ENCODE results near the gene PLPP3.
"Not testable (repeated sequence)": the region's sequence is repeated elsewhere in the genome, so short reads cannot be mapped to it uniquely, and the experiment has no call there.

The PLPP3 gene

DNA sequence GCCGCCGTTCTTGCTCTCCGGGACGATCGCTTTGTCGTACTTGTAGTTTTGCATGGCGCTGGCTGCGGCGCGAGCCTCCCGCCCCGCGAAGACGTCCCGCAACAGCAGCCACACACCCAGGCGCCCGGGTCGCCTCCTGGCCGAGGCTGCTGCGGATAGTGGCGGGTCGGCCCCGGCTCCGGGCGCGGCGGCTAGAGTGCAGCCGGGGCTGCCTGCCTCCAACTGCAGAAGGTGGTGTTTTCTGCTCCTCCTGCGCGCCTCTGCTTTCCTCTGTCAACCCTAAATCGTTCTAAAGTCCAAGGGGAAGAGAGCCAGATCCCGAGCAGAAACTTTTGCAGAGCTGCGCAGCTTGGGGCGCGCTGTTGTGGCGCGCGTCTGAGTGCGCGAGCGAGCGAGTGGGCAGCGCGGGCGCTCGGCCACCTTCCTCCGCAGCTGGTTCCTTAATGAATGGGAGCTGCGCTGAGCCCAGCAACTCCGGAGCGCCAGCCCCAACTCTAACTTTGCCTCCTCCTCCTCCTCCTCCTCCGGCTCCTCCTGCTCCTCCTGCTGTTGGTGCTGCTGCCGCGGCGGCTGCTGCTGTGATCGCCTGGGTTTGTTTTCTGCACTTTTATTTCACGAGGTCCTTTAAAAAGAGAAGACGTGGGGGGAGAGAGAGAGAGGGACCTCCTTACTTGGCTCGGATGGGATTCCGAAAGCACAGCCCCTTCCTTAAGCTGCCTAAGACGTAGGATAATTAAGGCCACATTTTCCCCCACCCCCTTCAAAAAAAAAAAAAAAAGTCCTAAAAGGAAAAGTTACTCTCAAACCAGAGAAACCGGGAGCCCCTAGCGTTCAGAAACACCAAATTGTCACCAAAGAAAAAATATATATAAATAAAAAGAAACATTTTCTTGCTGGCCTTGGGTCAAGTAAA is at the start of gene PLPP3:
Gene PLPP3, minus strand, starts transcription at position 601 of the 913 bp plus-strand sequence. Its CDS starts 547 bp downstream, at position 54.
- no peak for DNase-seq

GRCh38 chr1:56627636-56628039 is 48.3 kb upstream of the PLPP3 start:
- no peak for DNase-seq

DNA sequence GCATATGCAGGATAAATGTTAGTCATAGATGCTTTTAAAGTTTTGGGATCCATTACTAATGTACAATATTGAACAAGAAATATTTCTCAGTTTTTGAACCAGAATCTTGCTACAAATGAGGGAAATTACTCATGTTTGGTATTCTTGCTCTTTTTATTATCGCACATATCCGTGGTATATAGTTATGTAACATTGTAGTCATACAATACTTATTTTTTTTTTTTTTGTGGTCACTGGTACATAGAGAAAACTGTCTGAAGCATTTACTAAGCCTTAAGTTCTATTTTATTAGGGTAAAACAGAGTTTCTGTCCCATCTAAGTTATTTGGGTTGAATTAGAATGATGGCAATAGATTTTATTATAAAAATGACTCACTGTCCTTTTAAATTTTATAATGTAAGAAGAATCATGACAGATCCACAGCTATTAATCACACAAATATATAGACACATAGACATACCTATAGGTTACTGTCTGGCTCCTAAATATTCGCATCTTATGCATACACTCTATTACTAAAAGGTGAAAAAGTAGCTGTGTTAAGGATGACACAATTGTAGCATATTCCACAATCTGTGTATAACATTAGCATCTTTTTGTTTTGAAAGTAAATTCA is 47.8 kb upstream of the PLPP3 start:
- no peak for DNase-seq

- no peak for DNase-seq
Observed at GRCh38 chr1:56626546-56626945, 47.2 kb upstream of the PLPP3 start.

- no peak for DNase-seq
Observed at GRCh38 chr1:56625819-56626440, 46.6 kb upstream of the PLPP3 start.

- no peak for DNase-seq
Observed at GRCh38 chr1:56617141-56617540, 37.8 kb upstream of the PLPP3 start.

GRCh38 chr1:56610770-56611169 is 31.4 kb upstream of the PLPP3 start:
- not testable (repeated sequence) for DNase-seq

- DNase-seq: not testable (repeated sequence)
Observed at GRCh38 chr1:56610097-56610496, 30.7 kb upstream of the PLPP3 start.

GRCh38 chr1:56595397-56596191 is 16.2 kb upstream of the PLPP3 start:
- not testable (repeated sequence) for DNase-seq

DNA sequence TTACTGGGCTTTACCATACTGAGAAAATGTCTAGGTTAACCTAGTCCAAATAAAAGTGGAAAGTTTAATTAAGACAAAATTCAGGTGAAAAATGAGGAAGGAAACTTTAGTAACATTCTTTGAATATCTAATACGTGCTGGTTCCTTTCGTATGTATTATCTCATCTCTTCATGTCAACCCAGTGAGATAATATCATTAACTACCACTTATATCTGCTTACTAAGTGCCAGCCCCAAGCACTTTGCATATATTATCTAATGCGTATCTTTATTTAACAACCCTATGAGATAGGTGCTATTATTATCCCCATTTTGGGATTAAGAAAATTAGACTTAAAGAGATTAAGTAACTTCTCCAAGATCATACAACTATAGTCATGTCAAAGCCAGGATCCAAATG is 12.5 kb upstream of the PLPP3 start:
- no peak for DNase-seq

DNA sequence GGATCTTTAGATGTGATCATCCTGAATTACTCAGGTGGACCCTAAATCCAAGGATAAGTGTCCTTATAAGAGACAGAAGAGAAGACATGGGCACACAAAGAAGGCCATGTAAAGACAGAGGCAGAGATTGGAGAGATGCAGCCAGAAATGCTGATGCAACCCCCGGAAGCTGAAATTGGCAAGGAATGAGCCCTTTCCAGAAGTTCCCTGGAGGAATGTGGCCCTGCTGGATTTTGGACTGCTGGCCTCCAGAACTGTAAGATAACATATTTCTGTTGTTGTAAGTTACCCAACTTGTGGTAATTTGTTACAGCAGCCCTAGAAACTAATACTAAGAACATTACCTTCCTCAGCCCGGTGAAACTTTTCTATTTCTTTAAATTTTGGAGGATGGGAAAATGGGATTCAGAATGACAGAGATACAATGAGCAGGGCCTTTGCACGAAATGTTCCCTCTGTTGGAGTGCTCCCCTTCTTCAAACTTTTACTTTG is 11.2 kb upstream of the PLPP3 start:
- no peak for DNase-seq

- no peak for DNase-seq
Observed at GRCh38 chr1:56589369-56589768, 10.0 kb upstream of the PLPP3 start.

- no peak for DNase-seq
Observed at GRCh38 chr1:56586502-56586901, 7.1 kb upstream of the PLPP3 start.

DNA sequence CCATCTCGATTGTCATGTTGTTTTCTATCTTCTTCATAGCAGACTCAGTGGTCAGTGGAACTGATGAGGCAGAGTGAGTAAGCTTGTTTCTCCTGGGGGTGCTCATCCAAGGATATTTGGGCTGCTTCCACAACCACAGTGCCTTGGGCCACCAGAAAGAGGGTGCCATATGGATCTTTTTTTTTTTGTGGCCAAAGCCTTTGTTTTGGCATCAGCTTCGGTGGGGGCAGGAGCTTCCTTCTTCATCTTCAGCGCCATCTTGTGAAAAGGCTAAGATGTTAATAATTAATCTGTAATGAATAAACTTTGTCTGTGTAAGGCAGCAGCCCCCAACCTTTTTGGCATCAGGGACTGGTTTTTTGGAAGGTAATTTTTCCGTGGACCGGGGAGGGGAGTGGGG is 6.6 kb upstream of the PLPP3 start:
- no peak for DNase-seq

DNA sequence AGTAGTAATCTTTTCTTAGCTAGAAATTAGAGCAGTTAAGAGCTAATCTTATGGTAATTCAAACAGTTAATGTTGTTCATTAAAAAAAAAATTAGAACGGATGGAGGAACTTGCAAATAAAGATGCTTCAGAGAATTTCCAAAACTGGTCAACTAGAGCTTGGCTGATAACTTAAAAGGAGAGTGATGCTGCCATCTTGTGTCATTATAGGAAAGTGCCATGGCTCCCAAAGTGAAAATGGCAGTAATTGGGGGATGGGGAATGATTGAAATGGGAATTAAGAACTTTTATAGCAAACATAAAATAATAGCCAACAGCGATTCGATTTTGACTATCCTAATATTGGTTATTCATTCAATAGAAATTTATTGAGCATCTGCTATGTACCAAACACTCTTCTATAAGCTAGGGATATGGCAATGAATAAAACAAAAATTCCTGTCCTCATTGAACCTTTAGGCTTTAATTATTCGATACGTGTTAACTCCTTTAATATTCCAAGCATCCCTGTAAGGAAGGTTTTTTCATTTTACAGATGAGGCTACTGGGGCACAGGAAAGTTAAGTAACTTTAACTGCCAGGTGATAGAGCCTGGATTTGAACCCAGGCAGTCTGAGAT is 5.7 kb upstream of the PLPP3 start:
- DNase-seq: no peak

DNA sequence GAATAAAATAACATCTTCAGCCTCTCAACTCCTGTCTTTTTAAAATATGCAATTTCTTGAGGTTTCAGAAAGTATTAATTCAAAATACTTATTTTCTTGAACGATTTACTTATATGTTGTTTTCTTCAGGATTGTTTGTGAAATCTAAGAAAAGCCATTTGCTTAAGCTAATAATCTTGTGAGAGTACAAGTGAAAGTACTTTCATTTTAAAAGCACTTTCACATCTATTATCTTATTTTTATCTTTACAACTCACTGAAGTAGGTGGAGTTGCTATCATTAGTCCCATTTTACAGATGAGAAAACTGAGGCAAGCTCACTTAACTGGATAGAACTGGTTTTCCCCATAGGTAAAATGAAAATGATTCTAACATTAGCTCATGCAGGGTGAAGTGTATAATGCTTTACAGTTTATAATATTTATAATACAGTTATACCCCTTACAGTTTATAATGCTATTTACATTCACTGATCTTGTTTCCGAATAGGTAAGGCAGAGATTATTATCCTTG is 4.7 kb upstream of the PLPP3 start:
- no peak for DNase-seq

GRCh38 chr1:56580771-56581170 is 1.4 kb upstream of the PLPP3 start:
- DNase-seq: no peak

DNA sequence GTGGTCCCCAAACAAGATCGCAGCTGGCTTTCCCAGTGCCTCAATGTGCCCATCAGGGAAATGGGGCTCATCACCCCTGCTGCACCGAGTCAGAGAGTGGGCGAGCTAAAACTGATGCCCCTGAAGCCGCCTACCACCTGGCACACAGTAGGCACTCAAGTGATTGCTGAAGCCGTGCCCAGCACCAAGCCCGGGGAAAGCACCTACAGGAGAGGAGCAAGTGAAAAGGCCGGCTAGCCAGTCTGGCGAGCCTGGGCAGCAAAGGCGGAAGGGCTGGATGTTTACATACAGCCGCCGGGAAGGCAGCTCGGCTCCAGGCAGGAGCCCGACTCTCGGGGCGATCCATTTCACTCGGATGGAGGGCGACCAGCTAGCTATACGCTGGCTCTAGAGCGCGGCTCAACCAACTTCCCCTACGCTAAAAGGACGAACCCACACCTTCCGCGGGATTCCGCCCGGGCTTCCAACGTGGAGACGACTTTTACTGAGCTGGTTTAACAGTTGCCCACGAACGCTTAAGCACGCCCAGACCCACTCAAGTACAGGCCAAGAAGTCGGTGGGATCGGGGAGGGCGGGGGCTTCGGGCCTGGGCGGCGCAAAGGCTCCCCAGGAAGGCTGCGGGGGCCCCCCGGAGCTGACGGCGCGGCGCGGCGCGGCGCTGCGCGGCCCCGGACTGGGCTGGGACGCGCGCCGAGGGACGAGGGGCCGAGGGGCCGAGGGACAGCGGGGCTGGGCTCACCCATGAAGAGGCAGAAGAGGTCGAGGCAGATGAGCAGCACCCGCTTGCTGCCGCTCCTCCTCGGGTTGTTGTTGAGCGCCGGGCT is 1.0 kb downstream of the PLPP3 start:
- peak; percentile 26 for DNase-seq

DNA sequence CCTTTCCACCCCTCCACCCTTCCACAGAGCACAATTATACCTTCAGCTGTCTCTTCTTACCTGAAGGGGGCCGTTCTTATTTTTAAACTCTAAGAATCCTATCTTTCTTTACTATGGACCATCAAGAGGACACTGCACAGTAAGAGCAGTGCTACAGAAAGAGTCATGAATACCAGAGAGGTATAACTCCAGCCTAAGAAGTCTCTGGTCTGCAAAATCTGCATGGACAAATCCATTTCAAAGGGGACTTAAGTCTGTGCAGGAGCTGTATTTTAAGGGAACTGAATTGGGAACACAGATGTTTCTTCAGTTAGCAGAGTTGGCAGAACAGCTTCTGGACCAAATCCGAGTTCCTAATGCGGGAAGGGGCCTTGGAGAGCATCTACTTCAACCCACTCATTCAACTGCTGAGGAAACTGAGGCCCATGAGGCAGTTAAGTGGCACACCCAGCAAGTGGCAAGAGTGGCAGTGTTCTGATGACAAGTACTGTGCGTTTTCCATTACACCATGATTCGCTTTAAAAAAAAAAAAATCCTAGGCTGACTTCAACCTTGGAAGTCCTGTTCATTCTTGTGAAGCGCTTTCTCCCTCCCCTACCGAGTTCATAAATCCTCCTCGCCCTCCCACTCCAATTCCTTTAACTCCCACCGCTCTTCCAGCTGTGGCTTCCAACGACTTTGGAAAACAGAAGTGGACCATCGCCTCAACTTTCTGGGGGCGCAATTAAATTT is 1.8 kb downstream of the PLPP3 start:
- no peak for DNase-seq

GRCh38 chr1:56576880-56577405 is 2.4 kb downstream of the PLPP3 start:
- no peak for DNase-seq
